GM21576 (cell line): Measurements from ENCODE around the gene OSBPL10.

ENCODE experiments used
- ATAC-seq: cut with Tn5 transposase; IDR thresholded peaks from one replicate; pipeline ENCODE4 v1.9.1; 2021; ENCODE audit warnings: mild to moderate bottlenecking, moderate library complexity; ENCODE audit not compliant: unreplicated experiment

OSBPL10 gene

GRCh38 chr3:31823184-31823583 lies 157.9 kb downstream of the OSBPL10 start:
- ATAC-seq, result no peak

- no peak for ATAC-seq
Measured at GRCh38 chr3:31821118-31821517, 159.9 kb downstream of the OSBPL10 start.

GRCh38 chr3:31819441-31819840 lies 161.6 kb downstream of the OSBPL10 start:
- ATAC-seq, result no peak

- no peak for ATAC-seq
Measured at GRCh38 chr3:31817411-31817966, 163.6 kb downstream of the OSBPL10 start.

GRCh38 chr3:31815631-31816440 lies 165.2 kb downstream of the OSBPL10 start:
- ATAC-seq, result no peak

- no peak for ATAC-seq
Measured at GRCh38 chr3:31815006-31815405, 166.1 kb downstream of the OSBPL10 start.

- no peak for ATAC-seq
Measured at GRCh38 chr3:31813686-31814085, 167.4 kb downstream of the OSBPL10 start.

- ATAC-seq, result no peak
Measured at GRCh38 chr3:31813197-31813596, 167.9 kb downstream of the OSBPL10 start.

GRCh38 chr3:31810991-31811433 lies 170.1 kb downstream of the OSBPL10 start:
- ATAC-seq, result no peak

- ATAC-seq, result no peak
Measured at GRCh38 chr3:31808143-31808720, 172.8 kb downstream of the OSBPL10 start.

- no peak for ATAC-seq
Measured at GRCh38 chr3:31804251-31805051, 176.6 kb downstream of the OSBPL10 start.

GRCh38 chr3:31802981-31803740 lies 177.9 kb downstream of the OSBPL10 start:
- no peak for ATAC-seq

GRCh38 chr3:31800436-31800835 lies 180.6 kb downstream of the OSBPL10 start:
- ATAC-seq, result no peak

GRCh38 chr3:31798840-31799239 lies 182.2 kb downstream of the OSBPL10 start:
- ATAC-seq, result no peak

- no peak for ATAC-seq
Measured at GRCh38 chr3:31793821-31794220, 187.2 kb downstream of the OSBPL10 start.

- ATAC-seq, result no peak
Measured at GRCh38 chr3:31791090-31791430, 190.0 kb downstream of the OSBPL10 start.

GRCh38 chr3:31790193-31791089 lies 190.6 kb downstream of the OSBPL10 start:
- ATAC-seq, result no peak

- ATAC-seq, result no peak
Measured at GRCh38 chr3:31789429-31789828, 191.6 kb downstream of the OSBPL10 start.

GRCh38 chr3:31785734-31786133 lies 195.3 kb downstream of the OSBPL10 start:
- no peak for ATAC-seq

GRCh38 chr3:31785286-31785685 lies 195.8 kb downstream of the OSBPL10 start:
- ATAC-seq, result no peak
